Trophoblast cell (in vitro differentiated cells and primary cell): ENCODE results near the gene SAE1.
A peak's percentile ranks its signal among the peaks of the same experiment; 100 is the strongest.

Source experiments
- DNase-seq, 2 donors: peaks; one replicate each; pipeline ENCODE4 v3.0.0-alpha.2; 2016
- H2AFZ ChIP-seq: 2 replicates; pipeline ENCODE4 v1.6.1; 2013; ENCODE audit warnings: low read length, moderate library complexity, mild to moderate bottlenecking; ENCODE audit not compliant: insufficient read depth, poor library complexity
- H2AK5ac ChIP-seq: 2 replicates; pipeline ENCODE4 v1.6.1; 2013; ENCODE audit warnings: mild to moderate bottlenecking, low read length
- H2BK120ac ChIP-seq: 2 replicates; pipeline ENCODE4 v1.6.1; 2013; ENCODE audit warnings: low read length, mild to moderate bottlenecking, moderate library complexity; ENCODE audit not compliant: insufficient read depth, poor library complexity
- H2BK12ac ChIP-seq: 2 replicates; pipeline ENCODE4 v1.6.1; 2013; ENCODE audit warnings: mild to moderate bottlenecking, low read length, moderate library complexity
- H2BK5ac ChIP-seq: 2 replicates; pipeline ENCODE4 v1.6.1; 2013; ENCODE audit warnings: low read length, low read depth, moderate library complexity, mild to moderate bottlenecking; ENCODE audit not compliant: poor library complexity
- H3K14ac ChIP-seq: 2 replicates; pipeline ENCODE4 v1.6.1; 2013; ENCODE audit warnings: mild to moderate bottlenecking, low read length
- H3K18ac ChIP-seq: 2 replicates; pipeline ENCODE4 v1.6.1; 2013; ENCODE audit warnings: mild to moderate bottlenecking, low read length
- H3K23ac ChIP-seq: 2 replicates; pipeline ENCODE4 v1.6.1; 2013; ENCODE audit warnings: low read length
- H3K27ac ChIP-seq: 2 replicates; pipeline ENCODE4 v1.5.1; 2013; ENCODE audit warnings: low read depth, mild to moderate bottlenecking, inconsistent platforms, low read length, moderate library complexity
- H3K27me3 ChIP-seq: 2 replicates; pipeline ENCODE4 v1.6.1; 2013; ENCODE audit warnings: inconsistent platforms, mild to moderate bottlenecking, low read length, moderate library complexity; ENCODE audit not compliant: insufficient read depth
- H3K36me3 ChIP-seq, 2 experiments: 1 replicate in 1 of 2; 2 replicates in 1 of 2; pipeline ENCODE4 v1.6.1; 2013; ENCODE audit warnings: low read length in 2 of 2, mild to moderate bottlenecking in 2 of 2, moderate library complexity in 1 of 2; ENCODE audit not compliant: insufficient read depth in 2 of 2, control insufficient read depth in 1 of 2
- H3K4ac ChIP-seq: 2 replicates; pipeline ENCODE4 v1.6.1; 2013; ENCODE audit warnings: low read depth, mild to moderate bottlenecking, low read length, moderate library complexity
- H3K4me1 ChIP-seq, 2 experiments: 1 replicate in 1 of 2; 2 replicates in 1 of 2; pipeline ENCODE4 v1.6.1; 2013; ENCODE audit warnings: low read length in 2 of 2, mild to moderate bottlenecking in 2 of 2, moderate library complexity in 1 of 2; ENCODE audit not compliant: insufficient read depth in 2 of 2, control insufficient read depth in 1 of 2
- H3K4me2 ChIP-seq: 2 replicates; pipeline ENCODE4 v1.6.1; 2013; ENCODE audit warnings: inconsistent platforms, mild to moderate bottlenecking, low read length, moderate library complexity
- H3K4me3 ChIP-seq: 2 replicates; pipeline ENCODE4 v1.5.1; 2013; ENCODE audit warnings: mild to moderate bottlenecking, low read depth, low read length, inconsistent platforms
- H3K79me1 ChIP-seq: one replicate; pipeline ENCODE4 v1.6.1; 2013; ENCODE audit warnings: low read length
- H3K79me2 ChIP-seq: 2 replicates; pipeline ENCODE4 v1.6.1; 2013; ENCODE audit warnings: low read length, mild to moderate bottlenecking; ENCODE audit not compliant: control insufficient read depth, insufficient read depth, poor library complexity
- H3K9ac ChIP-seq: 2 replicates; pipeline ENCODE4 v1.6.1; 2013; ENCODE audit warnings: mild to moderate bottlenecking, low read length
- H3K9me3 ChIP-seq: 2 replicates; pipeline ENCODE4 v1.6.1; 2013; ENCODE audit warnings: low read depth, mild to moderate bottlenecking, control low read depth, inconsistent platforms, low read length; ENCODE audit not compliant: insufficient read depth
- H4K12ac ChIP-seq: 2 replicates; pipeline ENCODE4 v1.6.1; 2013; ENCODE audit warnings: low read depth, mild to moderate bottlenecking, low read length, moderate library complexity
- H4K8ac ChIP-seq: 2 replicates; pipeline ENCODE4 v1.6.1; 2013; ENCODE audit warnings: low read depth, mild to moderate bottlenecking, low read length, moderate library complexity
- H4K91ac ChIP-seq: one replicate; pipeline ENCODE4 v1.6.1; 2013; ENCODE audit warnings: low read depth, mild to moderate bottlenecking, low read length, moderate library complexity
- WGBS: extraction: QIAGEN DNeasy Blood & Tissue Kit; methylation state at CpG from one replicate; pipeline ENCODE4 v1.1.7; 2013; ENCODE audit warnings: missing lambda C conversion rate; ENCODE audit not compliant: insufficient read length, insufficient coverage; ENCODE audit errors: extremely low coverage; 5-methylcytosine and 5-hydroxymethylcytosine counted together

Gene SAE1

DNA sequence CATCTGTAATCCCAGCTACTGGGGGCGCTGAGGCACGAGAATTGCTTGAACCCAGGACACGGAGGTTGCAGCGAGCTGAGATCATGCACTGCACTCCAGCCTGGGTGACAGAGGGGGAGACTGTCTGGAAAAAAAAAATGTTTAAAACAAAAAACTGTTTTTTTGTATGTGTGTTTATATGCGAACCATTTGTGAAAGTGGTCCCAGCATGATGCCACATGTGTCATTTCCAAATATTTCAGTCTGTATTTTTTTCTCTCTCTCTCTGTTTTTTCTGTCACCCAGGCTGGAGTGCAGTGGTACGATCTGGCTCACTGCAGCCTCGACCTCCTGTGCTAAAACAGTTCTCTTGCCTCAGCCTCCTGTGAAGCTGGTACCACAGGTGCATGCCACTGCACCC is 37.4 kb downstream of the SAE1 start:
- Histone ChIP-seq H2AK5ac (no peak overlapping the region), H2BK5ac (no peak overlapping the region)
- no CpG with 5 or more reads among the region's 7 CpGs for WGBS

GRCh38 chr19:47172666-47173455 is 42.2 kb downstream of the SAE1 start:
- H2BK120ac ChIP-seq = no peak overlapping the region
- H4K91ac ChIP-seq = no peak overlapping the region
- no CpG with 5 or more reads among the region's 19 CpGs for WGBS
- H3K27me3 ChIP-seq = no peaks in the 10 kb centered on the region
- H3K79me2 ChIP-seq = peaks cover 2% of the 10 kb centered on the region
- no peak overlapping the region for H3K4me2 ChIP-seq
- H3K4me3 ChIP-seq = no peak overlapping the region
- H3K9ac ChIP-seq = no peak overlapping the region
- peaks cover 0 to 3% of the 10 kb centered on the region in 2 experiments for H3K4me1 ChIP-seq
- H2BK5ac ChIP-seq = no peak overlapping the region
- no peak overlapping the region for H3K23ac ChIP-seq
- no peak overlapping the region for H4K8ac ChIP-seq
- DNase-seq = peak; percentile 25 to 65
- no peaks in the 10 kb centered on the region for H3K79me1 ChIP-seq
- no peak overlapping the region for H3K27ac ChIP-seq
- no peak overlapping the region for H3K14ac ChIP-seq
- no peak overlapping the region for H3K18ac ChIP-seq
- no peak overlapping the region for H2AFZ ChIP-seq
- no peak overlapping the region for H2BK12ac ChIP-seq
- H3K36me3 ChIP-seq = peaks cover 43 to 50% of the 10 kb centered on the region in 2 experiments
- no peak overlapping the region for H4K12ac ChIP-seq
- no peaks in the 10 kb centered on the region for H3K9me3 ChIP-seq
- no peak overlapping the region for H2AK5ac ChIP-seq
- no peak overlapping the region for H3K4ac ChIP-seq

More for the DNA sequence above, 37.4 kb downstream of the SAE1 start:
- Histone ChIP-seq H3K4ac (no peak overlapping the region), H4K8ac (no peak overlapping the region), H3K79me2 (peaks cover 2% of the 10 kb centered on the region), H2AFZ (no peak overlapping the region), H3K9me3 (peaks cover 2% of the 10 kb centered on the region), H4K91ac (no peak overlapping the region), H3K18ac (no peak overlapping the region), H3K9ac (no peak overlapping the region), H3K36me3 (peaks cover 41 to 43% of the 10 kb centered on the region in 2 experiments), H3K79me1 (no peaks in the 10 kb centered on the region), H3K4me1 (peaks cover 0 to 9% of the 10 kb centered on the region in 2 experiments), H3K27ac (no peak overlapping the region), H4K12ac (no peak overlapping the region), H2BK12ac (no peak overlapping the region), H3K27me3 (no peaks in the 10 kb centered on the region), H3K4me2 (no peak overlapping the region), H3K23ac (peak overlapping the region; percentile 10), H3K4me3 (no peak overlapping the region), H3K14ac (no peak overlapping the region), H2BK120ac (no peak overlapping the region)
- no peak for DNase-seq

DNA sequence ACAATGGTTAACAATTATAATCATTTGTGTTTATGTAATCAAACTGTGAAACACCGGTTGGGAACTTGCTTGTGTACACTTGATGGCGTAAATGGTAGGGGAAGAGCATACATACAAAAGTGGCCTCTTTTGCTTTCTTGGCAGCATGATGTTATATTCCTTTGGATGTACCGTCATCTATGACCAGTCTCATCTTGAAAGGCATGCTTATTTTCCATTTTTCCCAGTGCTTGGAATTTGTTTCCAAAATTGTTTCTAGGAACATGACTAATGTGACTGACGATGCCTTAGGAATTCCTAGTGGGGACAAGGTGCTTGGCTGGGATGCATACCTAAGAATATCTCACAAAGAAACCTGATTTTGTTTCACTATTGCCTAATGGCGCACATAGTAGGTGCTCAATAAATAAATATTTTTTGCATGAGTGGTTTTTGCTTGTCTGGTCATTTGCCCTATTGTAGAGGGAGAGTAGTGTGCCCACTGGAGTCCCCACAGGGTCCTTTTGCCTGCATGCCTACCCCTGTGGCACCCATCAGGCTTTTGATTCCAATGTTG is 45.5 kb downstream of the SAE1 start:
- Histone ChIP-seq H3K36me3 (peaks cover 25 to 40% of the 10 kb centered on the region in 2 experiments), H3K4me1 (peaks cover 0 to 3% of the 10 kb centered on the region in 2 experiments), H4K12ac (no peak overlapping the region), H3K23ac (no peak overlapping the region), H4K8ac (no peak overlapping the region), H2BK120ac (no peak overlapping the region), H3K27me3 (no peaks in the 10 kb centered on the region), H3K4ac (no peak overlapping the region), H3K9ac (no peak overlapping the region), H3K14ac (no peak overlapping the region), H3K27ac (no peak overlapping the region), H3K4me3 (no peak overlapping the region), H2AK5ac (no peak overlapping the region), H3K4me2 (no peak overlapping the region), H4K91ac (no peak overlapping the region), H3K79me2 (no peaks in the 10 kb centered on the region), H3K18ac (no peak overlapping the region), H2BK12ac (no peak overlapping the region), H2BK5ac (no peak overlapping the region), H2AFZ (no peak overlapping the region), H3K9me3 (no peaks in the 10 kb centered on the region), H3K79me1 (no peaks in the 10 kb centered on the region)
- peak; percentile 35 to 82 for DNase-seq
- no CpG with 5 or more reads among the region's 5 CpGs for WGBS

- H3K4me1 ChIP-seq = peaks cover 0 to 3% of the 10 kb centered on the region in 2 experiments
- H3K27me3 ChIP-seq = no peaks in the 10 kb centered on the region
- H3K18ac ChIP-seq = no peak overlapping the region
- H3K4me3 ChIP-seq = no peak overlapping the region
- no peaks in the 10 kb centered on the region for H3K9me3 ChIP-seq
- H4K12ac ChIP-seq = no peak overlapping the region
- H2BK12ac ChIP-seq = no peak overlapping the region
- H2AK5ac ChIP-seq = no peak overlapping the region
- H2BK5ac ChIP-seq = no peak overlapping the region
- no peaks in the 10 kb centered on the region for H3K79me1 ChIP-seq
- no peak overlapping the region for H3K4ac ChIP-seq
- peak; percentile 80 to 84 for DNase-seq
- no peak overlapping the region for H3K4me2 ChIP-seq
- H3K27ac ChIP-seq = no peak overlapping the region
- peaks cover 21 to 37% of the 10 kb centered on the region in 2 experiments for H3K36me3 ChIP-seq
- no peak overlapping the region for H3K23ac ChIP-seq
- no peaks in the 10 kb centered on the region for H3K79me2 ChIP-seq
- no peak overlapping the region for H3K9ac ChIP-seq
- H4K8ac ChIP-seq = no peak overlapping the region
- no peak overlapping the region for H2AFZ ChIP-seq
- H2BK120ac ChIP-seq = no peak overlapping the region
- no peak overlapping the region for H4K91ac ChIP-seq
- no peak overlapping the region for H3K14ac ChIP-seq
- WGBS = no CpG with 5 or more reads among the region's 5 CpGs
Observed at GRCh38 chr19:47176627-47177090, 46.0 kb downstream of the SAE1 start.
